Panc1 (cell line): Measurements from ENCODE around the gene ECI1. TPM values are rescaled to one million over a fixed set of nuclear protein-coding genes. Genes with fewer than 3 reads are reported as not detected.

Source experiments
- ATAC-seq: fragments of 200-7000 bp; cut with Tn5 transposase; 2 replicates; pipeline ENCODE4 v1.9.1; 2020; ENCODE audit warnings: mild to moderate bottlenecking, moderate library complexity
- BruUV-seq: library from RNA; stranded (reverse); fragments of 400-500 nt; replicated peaks from 2 replicates; lab custom pipeline; 2021; lab: Mats Ljungman, UMichigan
- CTCF ChIA-PET: fragments of 300-600 bp; sonication (Branson Sonifier 250); formaldehyde crosslinking; loops from one replicate; lab custom pipeline; 2022; ENCODE audit warnings: antibody characterized with exemption; lab: Charles Lee
- POLR2A ChIA-PET: fragments of 300-600 bp; sonication (Branson Sonifier 250); formaldehyde crosslinking; loops from one replicate; lab custom pipeline; 2022; ENCODE audit warnings: antibody characterized with exemption; lab: Charles Lee
- DNase-seq: peaks from one replicate; pipeline ENCODE4 v3.0.0-alpha.2; 2010; ENCODE audit warnings: low read depth, low spot score
- H3K27ac ChIP-seq: 2 replicates; pipeline ENCODE4 v1.5.1; 2011; ENCODE audit warnings: mild to moderate bottlenecking, low read length, inconsistent platforms
- H3K27me3 ChIP-seq: fragments of 200-500 bp; sonication (Bioruptor generic); 2 replicates; pipeline ENCODE4 v1.6.0; 2014; ENCODE audit warnings: low read length, inconsistent platforms; ENCODE audit not compliant: control insufficient read depth, insufficient read depth
- H3K36me3 ChIP-seq: fragments of 200-500 bp; sonication (Bioruptor generic); 2 replicates; pipeline ENCODE4 v1.5.1; 2014; ENCODE audit warnings: inconsistent platforms, mild to moderate bottlenecking, low read length, moderate library complexity; ENCODE audit not compliant: control insufficient read depth, insufficient read depth
- H3K4me1 ChIP-seq: 2 replicates; pipeline ENCODE4 v1.5.1; 2011; ENCODE audit warnings: inconsistent platforms, mild to moderate bottlenecking, low read length, moderate library complexity; ENCODE audit not compliant: control insufficient read depth, insufficient read depth
- H3K4me3 ChIP-seq, 2 experiments: 2 replicates each; pipeline ENCODE4 v1.5.1; 2011 to 2012; ENCODE audit warnings: low read depth in 2 of 2, low read length in 2 of 2, mild to moderate bottlenecking in 2 of 2, inconsistent platforms in 1 of 2, moderate library complexity in 1 of 2
- H3K9me3 ChIP-seq: fragments of 200-500 bp; sonication (Bioruptor generic); 2 replicates; pipeline ENCODE4 v1.5.1; 2014; ENCODE audit warnings: low read depth, mild to moderate bottlenecking, inconsistent platforms, low read length, moderate library complexity; ENCODE audit not compliant: control insufficient read depth, insufficient read depth
- CTCF ChIP-seq: fragments of 450-650 bp; IDR thresholded peaks from 2 replicates; pipeline ENCODE4 v1.5.1; 2017; ENCODE audit warnings: mild to moderate bottlenecking
- POLR2AphosphoS5 ChIP-seq: IDR thresholded peaks from 2 replicates; pipeline ENCODE4 v1.6.1; 2012; ENCODE audit warnings: mild to moderate bottlenecking, low read depth, low read length, moderate library complexity
- REST ChIP-seq, 2 experiments: IDR thresholded peaks; 2 replicates each; pipeline ENCODE4 v1.6.1; 2011 to 2012; ENCODE audit warnings: low read depth in 2 of 2, control low read depth in 1 of 2, low read length in 1 of 2, mild to moderate bottlenecking in 1 of 2, moderate library complexity in 1 of 2; ENCODE audit not compliant: insufficient read depth in 1 of 2
- SIN3A ChIP-seq: IDR thresholded peaks from 2 replicates; pipeline ENCODE4 v1.6.1; 2012; ENCODE audit warnings: low read depth, mild to moderate bottlenecking, low read length, moderate library complexity, borderline replicate concordance; ENCODE audit not compliant: insufficient read depth
- TCF7L2 ChIP-seq: IDR thresholded peaks from 2 replicates; pipeline ENCODE4 v1.6.1; 2011; ENCODE audit warnings: mild to moderate bottlenecking, low read depth, low read length, inconsistent platforms
- in situ Hi-C: cut with HindIII; loops from 2 replicates; pipeline ENCODE4 v1.10.0; 2016; ENCODE audit warnings: low sequenced_read_pairs, low pct_unique_long_range_greater_than_20kb
- intact Hi-C: fragments of 100-400 bp; cut with micrococcal nuclease; formaldehyde crosslinking; loops from one replicate; pipeline ENCODE4 v1.10.0; 2022; ENCODE audit not compliant: unreplicated experiment
- total RNA-seq: library from RNA; stranded (reverse); gene quantifications from one replicate; pipeline ENCODE4 v1.2.1, GENCODE V29; 2021; ENCODE audit not compliant: unreplicated experiment

ECI1 gene
- total RNA-seq, 1 experiment from 2014 or later = 117 TPM

GRCh38 chr16:2205967-2206313 is 45.4 kb downstream of the ECI1 start:
- peaks cover 17% of the 10 kb centered on the region for H3K4me1 ChIP-seq
- peak overlapping the region; percentile 91 for H3K27ac ChIP-seq
- peak; percentile 22 for ATAC-seq
- intact Hi-C loops = no loop called here
- no peak for DNase-seq
- ChIA-PET POLR2A (no interaction called here), CTCF (no interaction called here)
- H3K27me3 ChIP-seq = no peaks in the 10 kb centered on the region
- peak overlapping the region; percentile 61 to 73 for H3K4me3 ChIP-seq
- in situ Hi-C loops = no loop called here
- no TSS peak for BruUV-seq
- H3K9me3 ChIP-seq = no peaks in the 10 kb centered on the region
- H3K36me3 ChIP-seq = no peaks in the 10 kb centered on the region; the same call in 1 of the 2 replicates
- TF ChIP-seq POLR2AphosphoS5 (no peak), TCF7L2 (no peak), CTCF (no peak), SIN3A (no peak), REST (IDR thresholded peaks at IDR 0.05; ENCODE audit: insufficient read depth in 1 of 2, low read depth in 2 of 2, low read length in 1 of 2) (no peak)

GRCh38 chr16:2205104-2205966 is 46.1 kb downstream of the ECI1 start, which contains the start of gene MLST8:
MLST8 (plus strand) TSS chr16:2205454; CDS start chr16:2206086, 632 bp downstream.
- Histone ChIP-seq H3K9me3 (no peaks in the 10 kb centered on the region), H3K27ac (peak within 1 kb of the TSS; percentile 93), H3K27me3 (no peaks in the 10 kb centered on the region), H3K4me1 (peaks cover 11% of the 10 kb centered on the region), H3K36me3 (no peaks in the 10 kb centered on the region; the same call in 1 of the 2 replicates), H3K4me3 (peak within 1 kb of the TSS; percentile 61 to 73)
- POLR2A ChIA-PET = interaction anchor here (0.6 kb wide), 1 partner anchor 24 kb away, joined by 5 read pairs; no protein-coding TSS in a partner anchor
- BruUV-seq = no TSS peak
- CTCF ChIA-PET = no interaction called here
- ATAC-seq (peak; percentile 81), DNase-seq (no peak)
- in situ Hi-C loops = no loop called here
- intact Hi-C loops = no loop called here
- TF ChIP-seq SIN3A (0 out of 2 replicates have a peak, but pooled peaks have one; percentile 55), TCF7L2 (0 out of 2 replicates have a peak, but pooled peaks have one; percentile 14), POLR2AphosphoS5 (peak; percentile 90), CTCF (no peak), REST (IDR thresholded peaks at IDR 0.05; ENCODE audit: insufficient read depth in 1 of 2, low read depth in 2 of 2, low read length in 1 of 2) (no peak)
